T-helper 1 cell treated with Interleukin-12 subunit alpha and Interleukin-12 subunit beta and Interleukin-4 antibody, amounts not matched to agents 30 μg/mL and 1 μg/mL, for 36 hours (primary cell): Measurements from ENCODE around the gene RFTN1.
A peak's percentile ranks its signal among the peaks of the same experiment; 100 is the strongest.

Source experiments
- H3K27ac Mint-ChIP-seq: one replicate; pipeline ENCODE4 v1.8.0; 2021; ENCODE audit warnings: mild to moderate bottlenecking, mixed read lengths
- H3K27me3 Mint-ChIP-seq: one replicate; pipeline ENCODE4 v1.8.0; 2021; ENCODE audit warnings: low read depth, mixed read lengths
- H3K36me3 Mint-ChIP-seq: one replicate; pipeline ENCODE4 v1.8.0; 2021; ENCODE audit warnings: low read depth, mixed read lengths
- H3K4me1 Mint-ChIP-seq: one replicate; pipeline ENCODE4 v1.8.0; 2021; ENCODE audit warnings: low read depth, mixed read lengths
- H3K4me3 Mint-ChIP-seq: one replicate; pipeline ENCODE4 v1.8.0; 2021; ENCODE audit warnings: mild to moderate bottlenecking, moderate library complexity, mixed read lengths
- H3K9me3 Mint-ChIP-seq: one replicate; pipeline ENCODE4 v1.8.0; 2021; ENCODE audit warnings: mixed read lengths

RFTN1 gene

GRCh38 chr3:16506451-16506850, 7.0 kb downstream of the RFTN1 start:
- Mint-ChIP-seq H3K4me1 (peaks cover 63% of the 10 kb centered on the region), H3K9me3 (no peaks in the 10 kb centered on the region), H3K4me3 (no peak overlapping the region), H3K36me3 (peaks cover 28% of the 10 kb centered on the region), H3K27ac (no peak overlapping the region), H3K27me3 (no peaks in the 10 kb centered on the region)

GRCh38 chr3:16504692-16505091, 8.8 kb downstream of the RFTN1 start:
- H3K4me3 Mint-ChIP-seq: no peak overlapping the region
- no peaks in the 10 kb centered on the region for H3K27me3 Mint-ChIP-seq
- peak overlapping the region; percentile 7 for H3K27ac Mint-ChIP-seq
- H3K9me3 Mint-ChIP-seq: no peaks in the 10 kb centered on the region
- H3K4me1 Mint-ChIP-seq: peaks cover 53% of the 10 kb centered on the region
- peaks cover 39% of the 10 kb centered on the region for H3K36me3 Mint-ChIP-seq

GRCh38 chr3:16504242-16504641, 9.3 kb downstream of the RFTN1 start:
- Mint-ChIP-seq H3K27ac (no peak overlapping the region), H3K36me3 (peaks cover 39% of the 10 kb centered on the region), H3K4me3 (no peak overlapping the region), H3K4me1 (peaks cover 53% of the 10 kb centered on the region), H3K27me3 (no peaks in the 10 kb centered on the region), H3K9me3 (no peaks in the 10 kb centered on the region)

GRCh38 chr3:16503191-16503776, 10.2 kb downstream of the RFTN1 start:
- H3K36me3 Mint-ChIP-seq: peaks cover 41% of the 10 kb centered on the region
- H3K27me3 Mint-ChIP-seq: no peaks in the 10 kb centered on the region
- peaks cover 58% of the 10 kb centered on the region for H3K4me1 Mint-ChIP-seq
- H3K9me3 Mint-ChIP-seq: no peaks in the 10 kb centered on the region
- no peak overlapping the region for H3K27ac Mint-ChIP-seq
- no peak overlapping the region for H3K4me3 Mint-ChIP-seq

- H3K4me1 Mint-ChIP-seq: peaks cover 55% of the 10 kb centered on the region
Measured at GRCh38 chr3:16502347-16502908, 11.1 kb downstream of the RFTN1 start.

GRCh38 chr3:16501376-16501775, 12.1 kb downstream of the RFTN1 start:
- Mint-ChIP-seq H3K27me3 (no peaks in the 10 kb centered on the region), H3K36me3 (peaks cover 33% of the 10 kb centered on the region), H3K9me3 (no peaks in the 10 kb centered on the region), H3K4me1 (peaks cover 59% of the 10 kb centered on the region), H3K4me3 (no peak overlapping the region), H3K27ac (no peak overlapping the region)

More at GRCh38 chr3:16502347-16502908, 11.1 kb downstream of the RFTN1 start:
- Mint-ChIP-seq H3K4me3 (no peak overlapping the region), H3K27me3 (no peaks in the 10 kb centered on the region), H3K9me3 (no peaks in the 10 kb centered on the region), H3K27ac (no peak overlapping the region), H3K36me3 (peaks cover 34% of the 10 kb centered on the region)

- H3K4me1 Mint-ChIP-seq: peaks cover 62% of the 10 kb centered on the region
- no peak overlapping the region for H3K4me3 Mint-ChIP-seq
- H3K27ac Mint-ChIP-seq: no peak overlapping the region
- no peaks in the 10 kb centered on the region for H3K27me3 Mint-ChIP-seq
- H3K9me3 Mint-ChIP-seq: no peaks in the 10 kb centered on the region
- H3K36me3 Mint-ChIP-seq: peaks cover 34% of the 10 kb centered on the region
Measured at GRCh38 chr3:16500911-16501310, 12.6 kb downstream of the RFTN1 start.

GRCh38 chr3:16500093-16500492, 13.4 kb downstream of the RFTN1 start:
- Mint-ChIP-seq H3K9me3 (no peaks in the 10 kb centered on the region), H3K27me3 (no peaks in the 10 kb centered on the region), H3K4me1 (peaks cover 64% of the 10 kb centered on the region), H3K4me3 (no peak overlapping the region), H3K36me3 (peaks cover 29% of the 10 kb centered on the region), H3K27ac (no peak overlapping the region)

GRCh38 chr3:16499351-16499750, 14.1 kb downstream of the RFTN1 start:
- peaks cover 21% of the 10 kb centered on the region for H3K36me3 Mint-ChIP-seq
- H3K27me3 Mint-ChIP-seq: no peaks in the 10 kb centered on the region
- H3K4me3 Mint-ChIP-seq: no peak overlapping the region
- H3K27ac Mint-ChIP-seq: no peak overlapping the region
- no peaks in the 10 kb centered on the region for H3K9me3 Mint-ChIP-seq
- H3K4me1 Mint-ChIP-seq: peaks cover 65% of the 10 kb centered on the region

- Mint-ChIP-seq H3K27ac (no peak overlapping the region), H3K4me1 (peaks cover 61% of the 10 kb centered on the region), H3K27me3 (no peaks in the 10 kb centered on the region), H3K36me3 (peaks cover 23% of the 10 kb centered on the region), H3K9me3 (no peaks in the 10 kb centered on the region), H3K4me3 (no peak overlapping the region)
Measured at GRCh38 chr3:16498130-16498890, 15.2 kb downstream of the RFTN1 start.

GRCh38 chr3:16496408-16497222, 16.9 kb downstream of the RFTN1 start:
- no peaks in the 10 kb centered on the region for H3K9me3 Mint-ChIP-seq
- H3K4me3 Mint-ChIP-seq: no peak overlapping the region
- peaks cover 35% of the 10 kb centered on the region for H3K36me3 Mint-ChIP-seq
- peak overlapping the region; percentile 21 for H3K27ac Mint-ChIP-seq
- peaks cover 59% of the 10 kb centered on the region for H3K4me1 Mint-ChIP-seq
- H3K27me3 Mint-ChIP-seq: no peaks in the 10 kb centered on the region

- H3K4me3 Mint-ChIP-seq: peak overlapping the region; percentile 0
- peak overlapping the region; percentile 21 for H3K27ac Mint-ChIP-seq
- H3K36me3 Mint-ChIP-seq: peaks cover 39% of the 10 kb centered on the region
- no peaks in the 10 kb centered on the region for H3K9me3 Mint-ChIP-seq
- H3K27me3 Mint-ChIP-seq: no peaks in the 10 kb centered on the region
- H3K4me1 Mint-ChIP-seq: peaks cover 64% of the 10 kb centered on the region
Measured at GRCh38 chr3:16496008-16496407, 17.5 kb downstream of the RFTN1 start.

GRCh38 chr3:16494814-16495431, 18.6 kb downstream of the RFTN1 start:
- H3K4me3 Mint-ChIP-seq: no peak overlapping the region
- no peak overlapping the region for H3K27ac Mint-ChIP-seq
- H3K36me3 Mint-ChIP-seq: peaks cover 36% of the 10 kb centered on the region
- no peaks in the 10 kb centered on the region for H3K9me3 Mint-ChIP-seq
- H3K4me1 Mint-ChIP-seq: peaks cover 63% of the 10 kb centered on the region
- H3K27me3 Mint-ChIP-seq: no peaks in the 10 kb centered on the region

GRCh38 chr3:16494094-16494493, 19.4 kb downstream of the RFTN1 start:
- peaks cover 40% of the 10 kb centered on the region for H3K36me3 Mint-ChIP-seq
- H3K4me1 Mint-ChIP-seq: peaks cover 61% of the 10 kb centered on the region
- H3K9me3 Mint-ChIP-seq: no peaks in the 10 kb centered on the region
- H3K4me3 Mint-ChIP-seq: no peak overlapping the region
- H3K27ac Mint-ChIP-seq: no peak overlapping the region
- H3K27me3 Mint-ChIP-seq: no peaks in the 10 kb centered on the region
